Sigmoid colon (tissue), 7 donors: ENCODE measurements around the gene CARD8. TPM values are rescaled to one million over a fixed set of nuclear protein-coding genes. Genes with fewer than 3 reads are reported as not detected.

Experiments
- DNase-seq: peaks from one replicate; pipeline ENCODE4 v3.0.0-alpha.2; 2019
- H3K27ac ChIP-seq, 4 donors: fragments of 200-600 bp; sonication (generic); one replicate each; pipeline ENCODE4 v1.5.1; 2016 to 2019; ENCODE audit warnings: mild to moderate bottlenecking in 1 of 4
- H3K27me3 ChIP-seq, 3 donors: fragments of 200-600 bp; sonication (generic); one replicate each; pipeline ENCODE4 v1.5.1; 2019; ENCODE audit warnings: mild to moderate bottlenecking in 1 of 3
- H3K36me3 ChIP-seq, 4 donors: fragments of 200-600 bp; sonication (generic); one replicate each; pipeline ENCODE4 v1.5.1; 2016 to 2019
- H3K4me1 ChIP-seq, 4 donors: fragments of 200-600 bp; sonication (generic); one replicate each; pipeline ENCODE4 v1.5.1; 2017 to 2019
- H3K4me3 ChIP-seq, 4 donors: fragments of 200-600 bp; sonication (generic); one replicate each; pipeline ENCODE4 v1.5.1; 2017 to 2019; ENCODE audit warnings: mild to moderate bottlenecking in 2 of 4, moderate library complexity in 1 of 4
- H3K9me3 ChIP-seq, 4 donors: fragments of 200-600 bp in 3 of 4; sonication (generic) in 3 of 4; one replicate each; pipeline versions ENCODE4 v1.5.1 to v1.6.1; 2013 to 2019
- EP300 ChIP-seq, 4 donors: sonication (generic); formaldehyde crosslinking; IDR thresholded peaks; one replicate each; pipeline ENCODE4 v1.6.1; 2017; ENCODE audit warnings: antibody characterized with exemption in 4 of 4
- POLR2A ChIP-seq, 2 donors: fragments of 450-650 bp; IDR thresholded peaks; one replicate each; pipeline ENCODE4 v1.6.1; 2016; ENCODE audit warnings: antibody characterized with exemption in 2 of 2, mild to moderate bottlenecking in 2 of 2, moderate library complexity in 2 of 2
- POLR2AphosphoS5 ChIP-seq, 4 donors: sonication (generic); formaldehyde crosslinking; IDR thresholded peaks; one replicate each; pipeline ENCODE4 v1.6.1; 2017; ENCODE audit warnings: antibody characterized with exemption in 4 of 4
- WGBS, 2 donors: extraction: QIAGEN DNeasy Blood & Tissue Kit; methylation state at CpG; one replicate each; pipeline ENCODE4 v1.1.7; 2013; 5-methylcytosine and 5-hydroxymethylcytosine counted together
- intact Hi-C: fragments of 100-400 bp; cut with DNase I; formaldehyde crosslinking; loops from one replicate; pipeline ENCODE4 v1.15.1; 2023
- polyA plus RNA-seq, 3 donors: library from polyadenylated mRNA; stranded (reverse); fragments of 200-250 nt; gene quantifications; one replicate each; pipeline ENCODE4 v1.2.3, GENCODE V29; 2013
- total RNA-seq, 4 donors: library from RNA; depleted of rRNA; stranded (reverse); fragments of >200 nt; gene quantifications; one replicate each; pipeline ENCODE4 v1.1.0, GENCODE V29; 2016
- TF ChIP-seq, protein P1 (sequence below), 4 experiments: fragments of 450-650 bp in 3 of 4; fragments of 200-600 bp in 1 of 4; IDR thresholded peaks; one replicate each; pipeline ENCODE4 v1.5.1; 2016 to 2019; ENCODE audit warnings: antibody characterized with exemption in 4 of 4, mild to moderate bottlenecking in 3 of 4, moderate library complexity in 2 of 4
- donor health status: healthy with polysubstance abuse.
- donor health status: Bipolar disorder and iron deficiency.
- donor health status: healthy.

Gene CARD8
- total and polyA plus RNA-seq, 7 donors: 6.0 to 37.7 (median 22.3) TPM

DNA sequence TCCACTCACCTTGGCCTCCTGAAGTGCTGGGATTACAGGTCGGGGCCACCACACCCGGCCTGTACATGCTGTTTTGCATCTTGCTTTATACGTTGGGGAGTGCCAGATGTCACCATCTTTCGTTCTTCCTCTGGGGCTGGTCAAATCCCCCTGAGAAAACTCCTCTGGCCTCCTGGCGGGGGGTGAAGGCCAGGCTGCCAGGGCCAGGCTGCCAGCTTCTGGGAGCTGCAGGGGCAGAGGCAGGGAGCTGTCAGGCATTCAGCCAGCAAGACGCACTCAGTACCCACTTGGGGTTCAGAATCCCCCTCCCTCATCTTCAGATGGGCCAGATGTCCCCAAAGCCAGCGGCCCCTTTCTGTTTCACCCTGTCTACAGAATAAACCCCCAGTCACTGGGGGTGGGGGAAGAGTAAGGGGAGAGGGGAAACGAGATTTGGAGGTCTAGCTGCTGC is 69.1 kb downstream of the CARD8 start:
- peaks cover 0 to 4% (median 1%) of the 10 kb centered on the region in 4 donors for H3K9me3 ChIP-seq
- intact Hi-C loops: no loop called here
- TF ChIP-seq POLR2A (IDR thresholded peaks at IDR 0.05) (no peak), EP300 (IDR thresholded peaks at IDR 0.05) (no peak), POLR2AphosphoS5 (IDR thresholded peaks at IDR 0.05) (no peak)
- TF ChIP-seq, protein P1, sequence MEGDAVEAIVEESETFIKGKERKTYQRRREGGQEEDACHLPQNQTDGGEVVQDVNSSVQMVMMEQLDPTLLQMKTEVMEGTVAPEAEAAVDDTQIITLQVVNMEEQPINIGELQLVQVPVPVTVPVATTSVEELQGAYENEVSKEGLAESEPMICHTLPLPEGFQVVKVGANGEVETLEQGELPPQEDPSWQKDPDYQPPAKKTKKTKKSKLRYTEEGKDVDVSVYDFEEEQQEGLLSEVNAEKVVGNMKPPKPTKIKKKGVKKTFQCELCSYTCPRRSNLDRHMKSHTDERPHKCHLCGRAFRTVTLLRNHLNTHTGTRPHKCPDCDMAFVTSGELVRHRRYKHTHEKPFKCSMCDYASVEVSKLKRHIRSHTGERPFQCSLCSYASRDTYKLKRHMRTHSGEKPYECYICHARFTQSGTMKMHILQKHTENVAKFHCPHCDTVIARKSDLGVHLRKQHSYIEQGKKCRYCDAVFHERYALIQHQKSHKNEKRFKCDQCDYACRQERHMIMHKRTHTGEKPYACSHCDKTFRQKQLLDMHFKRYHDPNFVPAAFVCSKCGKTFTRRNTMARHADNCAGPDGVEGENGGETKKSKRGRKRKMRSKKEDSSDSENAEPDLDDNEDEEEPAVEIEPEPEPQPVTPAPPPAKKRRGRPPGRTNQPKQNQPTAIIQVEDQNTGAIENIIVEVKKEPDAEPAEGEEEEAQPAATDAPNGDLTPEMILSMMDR (IDR thresholded peaks at IDR 0.05): no peak
- H3K27ac ChIP-seq: no peak overlapping the region
- H3K36me3 ChIP-seq: peaks cover 0 to 23% (median 3%) of the 10 kb centered on the region in 4 donors
- H3K4me1 ChIP-seq: no peaks in the 10 kb centered on the region
- 68 to 87% methylated on average over 8 of the region's 8 CpGs for WGBS, 2 donors
- H3K27me3 ChIP-seq: no peaks in the 10 kb centered on the region
- no peak overlapping the region for H3K4me3 ChIP-seq
- DNase-seq: peak; percentile 33

DNA sequence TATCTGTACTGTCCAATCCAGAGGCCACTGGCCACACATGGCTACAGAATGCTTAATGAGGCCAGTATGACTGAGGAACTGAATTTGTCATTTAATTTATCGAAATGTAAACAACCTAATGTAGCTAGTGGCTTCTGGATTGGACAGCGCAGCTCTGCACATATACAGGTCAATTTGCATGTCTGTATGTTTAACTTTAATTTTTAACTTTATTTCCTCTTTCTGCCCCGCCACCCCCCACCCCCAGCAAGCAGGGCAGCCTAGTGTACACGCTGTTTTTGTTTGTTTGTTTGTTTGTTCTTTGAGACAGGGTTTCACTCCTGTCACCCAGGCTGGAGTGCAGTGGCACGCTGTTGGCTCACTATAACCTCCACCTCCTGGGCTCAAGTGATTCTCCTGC is 69.7 kb downstream of the CARD8 start:
- Histone ChIP-seq H3K4me3 (no peak overlapping the region), H3K4me1 (no peaks in the 10 kb centered on the region), H3K9me3 (peaks cover 2 to 6% (median 5%) of the 10 kb centered on the region in 4 donors), H3K27me3 (no peaks in the 10 kb centered on the region), H3K36me3 (peaks cover 0 to 21% (median 3%) of the 10 kb centered on the region in 4 donors), H3K27ac (no peak overlapping the region)
- TF ChIP-seq EP300 (IDR thresholded peaks at IDR 0.05) (no peak), POLR2AphosphoS5 (IDR thresholded peaks at IDR 0.05) (no peak), POLR2A (IDR thresholded peaks at IDR 0.05) (no peak)
- TF ChIP-seq, protein P1 (IDR thresholded peaks at IDR 0.05): no peak
- peak; percentile 2 for DNase-seq
- intact Hi-C loops: no loop called here
- WGBS, 2 donors: 76 to 77% methylated on average over 5 of the region's 5 CpGs

DNA sequence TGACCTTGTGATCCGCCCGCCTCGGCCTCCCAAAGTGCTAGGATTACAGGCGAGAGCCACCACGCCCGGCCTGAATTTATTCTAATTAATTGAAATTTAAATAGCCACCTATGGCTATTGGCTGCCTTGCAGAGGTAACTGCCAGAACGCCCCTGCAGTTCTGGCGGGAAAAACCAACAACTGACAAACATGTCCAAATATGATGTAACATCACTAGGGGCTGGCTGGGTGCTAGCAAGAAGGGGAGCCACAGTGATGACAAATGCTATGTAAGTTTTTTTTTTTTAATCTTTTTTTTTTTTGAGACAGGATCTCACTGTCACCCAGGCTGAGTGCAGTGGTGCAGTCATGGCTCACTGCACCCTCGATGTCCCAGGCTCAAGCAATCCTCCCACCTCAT is 72.4 kb downstream of the CARD8 start:
- Histone ChIP-seq H3K4me1 (no peaks in the 10 kb centered on the region), H3K9me3 (peaks cover 2 to 8% (median 5%) of the 10 kb centered on the region in 4 donors), H3K4me3 (no peak overlapping the region), H3K27ac (no peak overlapping the region), H3K27me3 (no peaks in the 10 kb centered on the region), H3K36me3 (peaks cover 0 to 9% (median 2%) of the 10 kb centered on the region in 4 donors)
- intact Hi-C loops: no loop called here
- no peak for DNase-seq
- TF ChIP-seq POLR2A (IDR thresholded peaks at IDR 0.05) (no peak), POLR2AphosphoS5 (IDR thresholded peaks at IDR 0.05) (no peak), EP300 (IDR thresholded peaks at IDR 0.05) (no peak)
- TF ChIP-seq, protein P1 (IDR thresholded peaks at IDR 0.05): no peak
- WGBS, 2 donors: 88 to 96% methylated on average over 9 of the region's 9 CpGs

DNA sequence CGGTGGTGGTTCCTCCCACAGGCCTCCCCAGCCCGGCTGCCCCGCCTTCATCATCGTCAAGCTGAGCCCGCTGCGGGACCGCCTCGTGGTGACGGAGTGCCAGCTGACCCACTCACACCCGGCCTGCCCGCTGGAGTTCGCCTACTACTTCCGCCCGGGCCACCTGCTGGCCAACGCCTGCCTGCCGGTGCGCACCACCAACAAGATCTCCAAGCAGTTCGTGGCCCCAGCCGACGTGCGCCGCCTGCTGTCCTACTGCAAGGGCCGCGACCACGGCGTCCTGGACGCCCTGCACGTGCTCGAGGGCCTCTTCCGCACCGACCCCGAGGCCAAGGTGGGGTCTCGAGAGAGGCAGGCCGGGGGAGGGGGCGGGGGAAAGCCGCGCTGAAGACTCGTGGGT is 73.3 kb downstream of the CARD8 start:
- H3K4me1 ChIP-seq: no peaks in the 10 kb centered on the region
- peaks cover 2 to 8% (median 5%) of the 10 kb centered on the region in 4 donors for H3K9me3 ChIP-seq
- intact Hi-C loops: no loop called here
- H3K36me3 ChIP-seq: peaks cover 0 to 7% (median 2%) of the 10 kb centered on the region in 4 donors
- H3K27ac ChIP-seq: no peak overlapping the region
- TF ChIP-seq POLR2AphosphoS5 (IDR thresholded peaks at IDR 0.05): no peak
- TF ChIP-seq, protein P1 (IDR thresholded peaks at IDR 0.05): no peak
- no peak for TF ChIP-seq POLR2A (IDR thresholded peaks at IDR 0.05)
- no peak for TF ChIP-seq EP300 (IDR thresholded peaks at IDR 0.05)
- no peaks in the 10 kb centered on the region for H3K27me3 ChIP-seq
- no peak overlapping the region for H3K4me3 ChIP-seq
- no peak for DNase-seq
- WGBS, 2 donors: 95 to 97% methylated on average over 38 of the region's 38 CpGs

DNA sequence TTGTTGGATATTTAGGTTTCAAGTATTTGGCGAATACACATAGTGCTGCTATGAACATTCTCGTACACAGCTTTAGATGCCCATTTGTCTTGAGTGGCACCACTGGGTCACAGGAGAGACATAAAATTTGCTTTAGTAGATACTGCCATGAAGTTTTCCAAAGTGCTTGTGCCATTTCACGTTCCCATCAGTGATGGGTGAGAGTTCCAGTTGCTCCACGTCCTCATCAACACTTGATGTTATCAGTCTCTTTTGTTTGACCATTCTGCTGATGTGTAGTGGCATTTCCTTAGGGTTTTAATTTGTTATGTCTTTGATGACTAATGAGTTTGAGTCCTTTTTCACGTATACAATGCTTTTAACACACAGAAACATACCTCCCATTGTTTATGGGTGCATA is 74.2 kb downstream of the CARD8 start:
- Histone ChIP-seq H3K27me3 (no peaks in the 10 kb centered on the region), H3K9me3 (peaks cover 2 to 8% (median 5%) of the 10 kb centered on the region in 4 donors), H3K36me3 (peaks cover 0 to 7% (median 2%) of the 10 kb centered on the region in 4 donors), H3K4me3 (no peak overlapping the region), H3K27ac (no peak overlapping the region), H3K4me1 (no peaks in the 10 kb centered on the region)
- intact Hi-C loops: no loop called here
- WGBS, 2 donors: 94 to 97% methylated on average over 5 of the region's 5 CpGs
- no peak for DNase-seq
- TF ChIP-seq EP300 (IDR thresholded peaks at IDR 0.05) (no peak), POLR2A (IDR thresholded peaks at IDR 0.05) (no peak), POLR2AphosphoS5 (IDR thresholded peaks at IDR 0.05) (no peak)
- TF ChIP-seq, protein P1 (IDR thresholded peaks at IDR 0.05): no peak
